NCI-H2107 treated with DMSO at 0.1 percent for 48 hours (cell line): Measurements from ENCODE around the gene KDM4D.
"Not testable (repeated sequence)": the region's sequence is repeated elsewhere in the genome, so short reads cannot be mapped to it uniquely, and the experiment has no call there.

Source experiments
- DNase-seq: peaks from one replicate; lab custom pipeline; 2025; ENCODE audit not compliant: unreplicated experiment; lab: John Stamatoyannopoulos, UW

KDM4D gene

DNA sequence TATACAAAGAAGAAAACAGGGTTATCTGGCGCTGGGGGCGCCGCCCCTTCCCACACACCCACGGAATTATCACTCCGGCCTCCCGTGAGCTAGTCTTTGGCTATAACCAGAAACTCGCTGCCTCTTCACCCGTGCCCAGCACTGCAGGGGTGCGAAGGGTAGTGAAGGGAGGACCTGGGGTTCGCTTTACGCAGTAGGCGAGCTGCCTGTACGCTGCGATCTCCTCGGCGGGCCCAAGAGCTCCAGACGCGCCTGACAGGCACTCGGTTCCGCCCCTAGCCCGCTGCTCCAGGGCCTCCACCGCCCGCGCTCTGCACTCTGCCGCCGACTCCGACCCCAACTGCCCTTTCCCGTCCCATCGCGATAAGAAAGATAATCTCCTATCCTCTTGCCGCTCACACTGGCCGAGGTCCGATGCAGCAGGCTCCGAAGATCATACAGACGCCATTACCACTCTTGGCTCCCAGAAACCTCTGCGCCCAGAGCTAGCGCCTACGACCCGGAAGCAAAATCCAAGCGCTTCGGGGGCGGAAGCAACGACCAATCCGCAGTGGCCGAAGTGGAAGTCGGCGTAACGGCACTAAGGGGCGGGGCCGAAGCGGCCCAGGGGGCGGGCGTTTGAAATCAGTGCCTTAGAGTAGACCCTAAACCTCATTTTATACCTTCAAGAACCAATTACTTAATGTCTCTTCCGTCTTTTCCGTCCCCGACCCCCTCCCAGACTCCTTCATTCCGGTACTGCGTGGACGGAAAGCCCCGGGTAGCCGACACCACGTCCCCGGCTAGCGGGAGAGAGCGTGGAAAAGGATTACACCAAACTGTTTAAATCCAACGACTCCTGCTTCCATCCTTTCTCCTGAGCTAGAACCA lies at the start of gene KDM4D, which contains the start of gene CWC15:
TSS of gene KDM4D (plus strand) at position 611 of the 870 bp plus-strand sequence. CDS start 23,664 bp downstream, outside the sequence.
TSS of gene CWC15 (minus strand) at position 458 of the 870 bp plus-strand sequence. CDS start 1,371 bp downstream, outside the sequence.
- DNase-seq, result peak; percentile 89

DNA sequence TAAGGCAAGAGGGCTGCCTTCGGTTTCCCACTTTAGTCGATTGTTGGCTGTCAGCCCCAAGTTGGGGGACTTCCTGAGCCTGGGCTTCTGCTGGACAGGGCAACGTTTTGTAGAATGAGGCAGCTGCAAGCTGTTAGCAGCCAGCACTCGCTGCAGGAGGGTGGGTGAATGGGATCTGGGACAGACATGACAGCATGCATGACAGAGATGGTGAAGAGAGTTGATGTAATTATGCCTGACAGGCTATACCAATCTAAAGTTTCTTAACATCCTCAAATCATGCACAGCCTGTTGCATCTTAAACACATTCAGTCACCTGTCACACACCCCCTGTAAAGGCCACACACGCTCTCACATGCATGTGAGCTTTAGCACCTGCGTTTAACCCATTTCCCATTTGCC lies 49.3 kb upstream of the KDM4D start:
- no peak for DNase-seq

GRCh38 chr11:94924612-94925011 lies 48.9 kb upstream of the KDM4D start:
- DNase-seq, result no peak

GRCh38 chr11:94925422-94926270 lies 47.9 kb upstream of the KDM4D start:
- no peak for DNase-seq

DNA sequence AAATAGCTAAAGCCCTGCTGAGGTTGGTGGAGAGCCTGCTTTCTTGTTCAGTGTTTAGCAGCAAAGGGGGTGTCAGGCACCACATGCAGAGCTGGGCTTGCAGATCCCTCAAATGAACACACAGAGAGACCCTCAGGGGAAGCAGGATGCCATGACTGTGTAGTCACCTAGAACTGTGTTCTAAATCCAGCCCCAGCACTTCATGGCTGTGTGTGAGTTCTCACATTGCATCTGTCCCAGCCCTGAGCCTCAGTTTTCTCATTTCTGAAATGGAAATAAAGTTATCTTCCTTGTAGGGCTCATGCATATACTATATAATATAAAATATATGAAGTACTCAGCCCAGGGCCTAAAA lies 47.3 kb upstream of the KDM4D start:
- DNase-seq, result no peak

DNA sequence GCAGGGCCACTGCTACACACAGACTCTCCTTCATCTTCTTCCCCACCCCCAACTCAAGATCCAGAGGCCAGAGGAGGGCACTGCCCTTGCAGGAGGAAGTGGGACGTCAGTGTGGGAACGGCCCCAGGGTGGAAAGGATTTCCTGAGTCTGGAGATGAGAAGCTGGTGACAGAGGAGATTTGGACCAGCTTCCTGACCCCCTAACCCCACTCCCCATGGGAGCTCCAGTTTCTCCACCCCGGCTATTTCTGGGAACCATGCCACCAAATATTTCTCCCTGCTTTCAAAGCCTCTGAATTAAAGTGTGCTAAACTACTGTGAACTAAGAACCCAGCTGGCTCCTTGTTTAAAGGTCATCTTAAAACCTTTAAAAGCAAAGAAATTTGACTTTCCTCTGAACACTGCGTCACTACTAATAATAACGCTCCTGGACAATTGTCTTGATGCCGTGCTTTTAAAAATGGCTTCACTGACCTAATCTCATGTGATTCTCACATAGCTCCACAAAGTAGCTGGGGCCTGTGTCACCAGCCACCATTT lies 46.7 kb upstream of the KDM4D start:
- no peak for DNase-seq

- no peak for DNase-seq
These were observed 45.2 kb upstream of the KDM4D start for GRCh38 chr11:94928117-94928990.

DNA sequence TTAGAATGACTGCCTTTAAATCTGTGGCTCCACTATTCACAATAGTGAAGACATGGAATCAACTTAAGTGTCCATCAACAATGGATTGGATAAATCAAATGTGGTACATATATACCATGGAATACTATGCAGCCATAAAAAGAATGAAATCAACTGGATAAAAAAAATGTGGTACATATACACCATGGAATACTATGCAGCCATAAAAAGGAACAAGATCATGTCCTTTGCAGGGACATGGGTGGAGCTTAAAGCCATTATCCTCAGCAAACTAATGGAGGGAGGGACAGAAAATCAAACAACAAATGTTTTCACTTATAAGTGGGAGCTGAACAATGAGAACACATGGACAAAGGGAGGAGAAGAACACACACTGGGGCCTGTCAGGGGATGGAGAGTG lies 41.4 kb upstream of the KDM4D start:
- not testable (repeated sequence) for DNase-seq

GRCh38 chr11:94932503-94932902 lies 41.0 kb upstream of the KDM4D start:
- no peak for DNase-seq

GRCh38 chr11:94933223-94934130 lies 40.0 kb upstream of the KDM4D start:
- no peak for DNase-seq

DNA sequence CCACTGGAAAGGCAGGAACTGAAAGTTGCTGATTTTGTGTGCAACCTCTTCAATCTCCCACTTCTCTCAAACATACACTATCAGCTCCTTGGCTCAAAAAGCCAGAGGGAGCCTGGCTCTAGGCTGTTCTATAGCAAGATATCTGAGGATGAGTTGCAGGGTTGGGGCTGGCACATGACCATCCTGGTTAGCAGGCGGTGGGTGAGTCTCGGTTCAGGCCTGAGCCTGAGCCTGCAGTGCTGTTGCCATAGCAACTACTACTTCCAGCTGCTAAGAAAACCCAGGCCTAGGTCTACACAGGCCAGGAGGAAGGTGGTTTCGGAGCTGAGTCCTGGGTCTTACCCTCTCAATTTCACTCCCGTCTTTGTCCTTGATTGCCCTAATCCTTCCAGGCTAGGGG lies 39.1 kb upstream of the KDM4D start:
- no peak for DNase-seq

DNA sequence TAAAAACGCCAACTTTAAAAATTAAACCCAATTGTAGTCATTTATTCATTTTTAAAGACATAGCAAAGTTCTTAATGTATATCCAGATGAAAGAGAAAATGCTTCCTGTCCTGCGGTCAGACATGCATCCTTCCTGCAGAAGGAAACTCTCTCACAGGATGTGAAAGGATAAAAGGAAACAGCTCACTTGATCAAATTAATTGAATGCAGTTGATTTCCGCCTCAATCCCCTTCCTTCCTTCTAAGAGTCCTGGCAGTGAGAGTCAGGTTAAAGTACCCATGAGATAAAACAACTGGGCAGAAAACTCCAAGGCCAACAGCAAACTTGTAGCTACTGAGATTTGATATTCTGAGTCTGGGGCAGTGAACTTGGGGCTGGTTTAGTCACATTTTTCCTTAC lies 38.7 kb upstream of the KDM4D start:
- no peak for DNase-seq

DNA sequence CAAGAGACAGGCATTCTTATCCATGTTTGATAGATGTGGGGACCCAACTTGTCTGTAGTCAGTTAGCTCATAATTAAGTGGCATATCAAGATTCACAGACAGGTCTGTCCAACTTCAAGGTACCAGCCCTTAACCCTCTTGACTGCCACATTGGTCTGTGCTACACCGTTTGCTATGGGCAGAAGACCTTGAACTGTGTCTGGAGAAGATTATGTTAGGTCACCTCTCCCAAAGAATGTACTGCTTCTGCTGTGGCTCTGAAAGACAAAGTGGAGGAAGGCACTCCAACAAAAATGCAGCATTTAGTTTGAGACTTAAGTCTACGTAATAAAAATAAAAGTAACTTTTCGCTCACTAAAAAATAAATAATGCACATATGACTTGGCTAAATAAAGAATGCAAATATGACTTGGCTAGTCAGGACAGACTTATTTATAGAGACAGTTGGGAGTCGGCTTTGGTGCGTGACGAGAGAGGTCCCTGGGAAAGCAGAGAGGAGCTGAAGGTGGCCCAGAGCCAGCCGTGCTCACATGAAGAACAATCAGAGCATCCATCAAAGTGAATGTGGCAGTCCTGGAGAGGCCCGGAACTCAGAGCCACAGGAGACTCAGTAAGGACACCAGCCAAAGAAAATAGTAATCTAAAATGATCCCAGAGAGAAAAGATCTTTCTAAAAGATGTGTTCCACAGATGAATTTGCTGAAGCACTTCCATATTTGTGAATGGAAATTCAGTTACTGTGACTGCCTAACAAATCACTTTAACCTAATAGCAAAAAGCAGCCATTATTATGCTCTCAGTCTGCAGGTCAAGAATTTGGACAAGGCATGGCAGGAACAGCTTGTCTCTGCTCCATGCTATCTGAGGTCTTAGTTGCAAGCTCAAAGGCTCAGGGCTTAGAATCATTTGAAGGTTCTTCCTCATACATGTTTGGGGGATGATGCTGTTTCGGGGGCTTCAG lies 35.1 kb upstream of the KDM4D start:
- no peak for DNase-seq

DNA sequence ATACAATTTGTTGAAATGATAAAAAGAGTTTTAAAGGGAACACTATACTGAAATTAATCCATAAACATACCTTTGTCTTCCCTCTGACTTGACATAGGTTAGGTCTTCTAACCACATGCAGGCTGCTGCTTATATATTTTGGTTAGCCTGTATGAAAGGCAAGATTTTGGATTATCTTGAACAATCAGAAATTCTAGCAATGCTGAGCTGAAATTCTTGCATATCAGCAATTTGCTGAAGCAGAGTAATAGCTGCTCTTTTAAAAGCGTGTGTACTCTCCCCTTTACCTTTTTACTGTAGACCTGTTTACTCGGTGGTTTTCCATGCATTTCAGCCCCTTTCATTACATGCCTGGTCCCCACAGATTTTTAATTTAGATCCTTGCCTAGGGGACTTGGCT lies 34.2 kb upstream of the KDM4D start:
- DNase-seq, result no peak

- DNase-seq, result peak; percentile 15
These were observed 32.4 kb upstream of the KDM4D start for GRCh38 chr11:94941131-94941530.

GRCh38 chr11:94946812-94947211 lies 26.7 kb upstream of the KDM4D start:
- no peak for DNase-seq

DNA sequence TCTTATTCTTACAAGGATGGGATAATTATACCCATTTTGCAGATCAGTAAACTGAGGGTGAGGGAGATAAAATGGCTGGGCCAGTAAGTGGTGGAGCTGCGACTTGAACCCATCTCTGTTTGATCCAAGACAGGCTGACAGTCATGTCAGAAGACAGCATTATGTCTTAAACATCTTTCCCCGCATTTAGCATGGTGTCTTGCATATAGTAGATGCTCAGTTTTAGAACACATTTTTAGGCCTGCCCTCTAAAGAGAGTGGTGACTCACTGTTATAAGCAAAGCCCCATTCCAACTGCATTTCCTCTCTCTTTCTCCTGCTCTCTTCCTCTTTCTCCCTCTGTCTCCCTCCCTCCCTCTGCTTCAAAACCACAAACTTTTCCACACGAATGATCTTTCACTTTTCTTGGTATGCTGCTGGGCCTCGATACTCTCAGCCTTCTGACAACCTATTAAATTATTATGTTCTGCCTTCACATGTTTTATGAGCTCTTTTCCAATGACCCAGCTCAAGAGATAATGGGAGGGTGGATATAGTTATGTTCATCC lies 25.4 kb upstream of the KDM4D start:
- no peak for DNase-seq

- no peak for DNase-seq
These were observed 18.8 kb upstream of the KDM4D start for GRCh38 chr11:94954753-94955152.
